Panc1 (cell line): Measurements from ENCODE around the gene MBD6. TPM values are rescaled to one million over a fixed set of nuclear protein-coding genes. Genes with fewer than 3 reads are reported as not detected.

Source experiments
- ATAC-seq: fragments of 200-7000 bp; cut with Tn5 transposase; 2 replicates; pipeline ENCODE4 v1.9.1; 2020; ENCODE audit warnings: mild to moderate bottlenecking, moderate library complexity
- BruUV-seq: library from RNA; stranded (reverse); fragments of 400-500 nt; replicated peaks from 2 replicates; lab custom pipeline; 2021; lab: Mats Ljungman, UMichigan
- CTCF ChIA-PET: fragments of 300-600 bp; sonication (Branson Sonifier 250); formaldehyde crosslinking; loops from one replicate; lab custom pipeline; 2022; ENCODE audit warnings: antibody characterized with exemption; lab: Charles Lee
- POLR2A ChIA-PET: fragments of 300-600 bp; sonication (Branson Sonifier 250); formaldehyde crosslinking; loops from one replicate; lab custom pipeline; 2022; ENCODE audit warnings: antibody characterized with exemption; lab: Charles Lee
- DNase-seq: peaks from one replicate; pipeline ENCODE4 v3.0.0-alpha.2; 2010; ENCODE audit warnings: low read depth, low spot score
- H3K27ac ChIP-seq: 2 replicates; pipeline ENCODE4 v1.5.1; 2011; ENCODE audit warnings: mild to moderate bottlenecking, low read length, inconsistent platforms
- H3K27me3 ChIP-seq: fragments of 200-500 bp; sonication (Bioruptor generic); 2 replicates; pipeline ENCODE4 v1.6.0; 2014; ENCODE audit warnings: low read length, inconsistent platforms; ENCODE audit not compliant: control insufficient read depth, insufficient read depth
- H3K36me3 ChIP-seq: fragments of 200-500 bp; sonication (Bioruptor generic); 2 replicates; pipeline ENCODE4 v1.5.1; 2014; ENCODE audit warnings: inconsistent platforms, mild to moderate bottlenecking, low read length, moderate library complexity; ENCODE audit not compliant: control insufficient read depth, insufficient read depth
- H3K4me1 ChIP-seq: 2 replicates; pipeline ENCODE4 v1.5.1; 2011; ENCODE audit warnings: inconsistent platforms, mild to moderate bottlenecking, low read length, moderate library complexity; ENCODE audit not compliant: control insufficient read depth, insufficient read depth
- H3K4me3 ChIP-seq, 2 experiments: 2 replicates each; pipeline ENCODE4 v1.5.1; 2011 to 2012; ENCODE audit warnings: low read depth in 2 of 2, low read length in 2 of 2, mild to moderate bottlenecking in 2 of 2, inconsistent platforms in 1 of 2, moderate library complexity in 1 of 2
- H3K9me3 ChIP-seq: fragments of 200-500 bp; sonication (Bioruptor generic); 2 replicates; pipeline ENCODE4 v1.5.1; 2014; ENCODE audit warnings: low read depth, mild to moderate bottlenecking, inconsistent platforms, low read length, moderate library complexity; ENCODE audit not compliant: control insufficient read depth, insufficient read depth
- CTCF ChIP-seq: fragments of 450-650 bp; IDR thresholded peaks from 2 replicates; pipeline ENCODE4 v1.5.1; 2017; ENCODE audit warnings: mild to moderate bottlenecking
- POLR2AphosphoS5 ChIP-seq: IDR thresholded peaks from 2 replicates; pipeline ENCODE4 v1.6.1; 2012; ENCODE audit warnings: mild to moderate bottlenecking, low read depth, low read length, moderate library complexity
- REST ChIP-seq, 2 experiments: IDR thresholded peaks; 2 replicates each; pipeline ENCODE4 v1.6.1; 2011 to 2012; ENCODE audit warnings: low read depth in 2 of 2, control low read depth in 1 of 2, low read length in 1 of 2, mild to moderate bottlenecking in 1 of 2, moderate library complexity in 1 of 2; ENCODE audit not compliant: insufficient read depth in 1 of 2
- SIN3A ChIP-seq: IDR thresholded peaks from 2 replicates; pipeline ENCODE4 v1.6.1; 2012; ENCODE audit warnings: low read depth, mild to moderate bottlenecking, low read length, moderate library complexity, borderline replicate concordance; ENCODE audit not compliant: insufficient read depth
- TCF7L2 ChIP-seq: IDR thresholded peaks from 2 replicates; pipeline ENCODE4 v1.6.1; 2011; ENCODE audit warnings: mild to moderate bottlenecking, low read depth, low read length, inconsistent platforms
- in situ Hi-C: cut with HindIII; loops from 2 replicates; pipeline ENCODE4 v1.10.0; 2016; ENCODE audit warnings: low sequenced_read_pairs, low pct_unique_long_range_greater_than_20kb
- intact Hi-C: fragments of 100-400 bp; cut with micrococcal nuclease; formaldehyde crosslinking; loops from one replicate; pipeline ENCODE4 v1.10.0; 2022; ENCODE audit not compliant: unreplicated experiment
- total RNA-seq: library from RNA; stranded (reverse); gene quantifications from one replicate; pipeline ENCODE4 v1.2.1, GENCODE V29; 2021; ENCODE audit not compliant: unreplicated experiment

The MBD6 gene
- total RNA-seq, 1 experiment from 2014 or later, result 115 TPM

GRCh38 chr12:57518920-57519795, 3.5 kb upstream of the MBD6 start:
- Histone ChIP-seq H3K9me3 (no peaks in the 10 kb centered on the region), H3K27me3 (no peaks in the 10 kb centered on the region), H3K27ac (peak overlapping the region; percentile 96), H3K36me3 (peaks cover 19% of the 10 kb centered on the region), H3K4me1 (peaks cover 55% of the 10 kb centered on the region), H3K4me3 (peak overlapping the region; percentile 88 to 98)
- ChIA-PET POLR2A (no interaction called here), CTCF (no interaction called here)
- in situ Hi-C loops (no loop called here), intact Hi-C loops (no loop called here)
- TF ChIP-seq POLR2AphosphoS5, result no peak
- TF ChIP-seq TCF7L2, result no peak
- no peak for TF ChIP-seq SIN3A
- no peak for TF ChIP-seq REST (IDR thresholded peaks at IDR 0.05; ENCODE audit: insufficient read depth in 1 of 2, low read depth in 2 of 2, low read length in 1 of 2)
- TF ChIP-seq CTCF, result no peak
- DNase-seq, result no peak
- no peak for ATAC-seq
- BruUV-seq, result no TSS peak

GRCh38 chr12:57519796-57520052, 2.9 kb upstream of the MBD6 start:
- no TSS peak for BruUV-seq
- DNase-seq, result no peak

More at GRCh38 chr12:57519796-57520052, 2.9 kb upstream of the MBD6 start:
- Histone ChIP-seq H3K36me3 (peaks cover 19% of the 10 kb centered on the region), H3K9me3 (no peaks in the 10 kb centered on the region), H3K27me3 (no peaks in the 10 kb centered on the region), H3K4me3 (peak overlapping the region; percentile 88 to 98), H3K4me1 (peaks cover 57% of the 10 kb centered on the region), H3K27ac (peak overlapping the region; percentile 96)
- in situ Hi-C loops (no loop called here), intact Hi-C loops (no loop called here)
- POLR2A ChIA-PET, result no interaction called here
- TF ChIP-seq TCF7L2 (no peak), REST (IDR thresholded peaks at IDR 0.05; ENCODE audit: insufficient read depth in 1 of 2, low read depth in 2 of 2, low read length in 1 of 2) (no peak), CTCF (no peak), POLR2AphosphoS5 (no peak), SIN3A (no peak)
- no peak for ATAC-seq
- CTCF ChIA-PET, result no interaction called here
